ENCODE results near the gene PDK2.

DNA sequence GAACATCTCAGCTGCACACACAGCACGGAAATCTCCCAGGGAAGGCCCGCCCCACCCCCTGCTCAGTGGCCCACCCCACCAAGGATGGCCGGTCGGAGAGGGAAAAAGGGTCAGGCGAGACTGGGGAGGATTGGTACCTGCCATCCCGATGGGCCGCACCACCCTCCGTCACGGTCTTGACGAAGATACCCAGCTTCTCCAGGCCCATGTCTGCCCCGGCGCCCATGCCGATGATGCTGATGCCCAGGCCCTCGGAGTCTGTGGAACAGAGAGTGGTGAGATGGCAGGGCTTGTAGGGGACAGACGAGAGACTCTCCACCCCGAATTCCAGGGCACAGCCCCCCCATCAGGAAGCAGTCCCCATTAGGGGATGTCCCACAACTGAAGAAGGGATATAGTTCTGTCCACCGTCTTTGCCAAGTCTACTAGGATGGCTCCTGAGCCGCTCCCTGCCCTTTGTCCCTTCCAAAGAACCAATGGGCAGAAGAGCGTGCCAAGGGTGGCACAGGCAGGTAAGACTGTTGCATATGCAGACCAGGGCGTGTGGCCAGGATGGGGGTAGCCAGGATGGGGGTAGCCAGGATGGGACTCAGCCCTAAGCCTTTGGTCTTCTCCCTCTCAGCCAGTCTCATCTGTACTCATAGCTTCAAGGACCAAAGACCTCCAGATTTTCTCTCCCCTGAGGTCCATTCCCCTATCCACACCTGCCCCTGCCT lies 48.5 kb downstream of the PDK2 start:
- TF ChIP-seq EZH2 (IDR thresholded peaks at IDR 0.05; ENCODE audit: low read depth, unreplicated experiment) (no peak), ZNF331 (CRISPR knock-in tag; IDR thresholded peaks at IDR 0.05; ENCODE audit: low read depth) (no peak), STAT1 (IDR thresholded peaks at IDR 0.05; ENCODE audit: unreplicated experiment) (no peak), CREB1 (CRISPR knock-in tag; IDR thresholded peaks at IDR 0.05; ENCODE audit: low read depth) (no peak), POLR2AphosphoS5 (IDR thresholded peaks at IDR 0.05; ENCODE audit: low read depth) (no peak), EZH2phosphoT487 (IDR thresholded peaks at IDR 0.05; ENCODE audit: unreplicated experiment) (no peak), JUNB (IDR thresholded peaks at IDR 0.05; ENCODE audit: unreplicated experiment) (no peak), ZNF114 (CRISPR knock-in tag; IDR thresholded peaks at IDR 0.05) (no peak)
- TF ChIP-seq, protein P1, sequence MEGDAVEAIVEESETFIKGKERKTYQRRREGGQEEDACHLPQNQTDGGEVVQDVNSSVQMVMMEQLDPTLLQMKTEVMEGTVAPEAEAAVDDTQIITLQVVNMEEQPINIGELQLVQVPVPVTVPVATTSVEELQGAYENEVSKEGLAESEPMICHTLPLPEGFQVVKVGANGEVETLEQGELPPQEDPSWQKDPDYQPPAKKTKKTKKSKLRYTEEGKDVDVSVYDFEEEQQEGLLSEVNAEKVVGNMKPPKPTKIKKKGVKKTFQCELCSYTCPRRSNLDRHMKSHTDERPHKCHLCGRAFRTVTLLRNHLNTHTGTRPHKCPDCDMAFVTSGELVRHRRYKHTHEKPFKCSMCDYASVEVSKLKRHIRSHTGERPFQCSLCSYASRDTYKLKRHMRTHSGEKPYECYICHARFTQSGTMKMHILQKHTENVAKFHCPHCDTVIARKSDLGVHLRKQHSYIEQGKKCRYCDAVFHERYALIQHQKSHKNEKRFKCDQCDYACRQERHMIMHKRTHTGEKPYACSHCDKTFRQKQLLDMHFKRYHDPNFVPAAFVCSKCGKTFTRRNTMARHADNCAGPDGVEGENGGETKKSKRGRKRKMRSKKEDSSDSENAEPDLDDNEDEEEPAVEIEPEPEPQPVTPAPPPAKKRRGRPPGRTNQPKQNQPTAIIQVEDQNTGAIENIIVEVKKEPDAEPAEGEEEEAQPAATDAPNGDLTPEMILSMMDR (conservative IDR thresholded peaks at IDR 0.05; ENCODE audit: low read depth in 2 of 2), result no peak
- TF ChIP-seq, protein P2, sequence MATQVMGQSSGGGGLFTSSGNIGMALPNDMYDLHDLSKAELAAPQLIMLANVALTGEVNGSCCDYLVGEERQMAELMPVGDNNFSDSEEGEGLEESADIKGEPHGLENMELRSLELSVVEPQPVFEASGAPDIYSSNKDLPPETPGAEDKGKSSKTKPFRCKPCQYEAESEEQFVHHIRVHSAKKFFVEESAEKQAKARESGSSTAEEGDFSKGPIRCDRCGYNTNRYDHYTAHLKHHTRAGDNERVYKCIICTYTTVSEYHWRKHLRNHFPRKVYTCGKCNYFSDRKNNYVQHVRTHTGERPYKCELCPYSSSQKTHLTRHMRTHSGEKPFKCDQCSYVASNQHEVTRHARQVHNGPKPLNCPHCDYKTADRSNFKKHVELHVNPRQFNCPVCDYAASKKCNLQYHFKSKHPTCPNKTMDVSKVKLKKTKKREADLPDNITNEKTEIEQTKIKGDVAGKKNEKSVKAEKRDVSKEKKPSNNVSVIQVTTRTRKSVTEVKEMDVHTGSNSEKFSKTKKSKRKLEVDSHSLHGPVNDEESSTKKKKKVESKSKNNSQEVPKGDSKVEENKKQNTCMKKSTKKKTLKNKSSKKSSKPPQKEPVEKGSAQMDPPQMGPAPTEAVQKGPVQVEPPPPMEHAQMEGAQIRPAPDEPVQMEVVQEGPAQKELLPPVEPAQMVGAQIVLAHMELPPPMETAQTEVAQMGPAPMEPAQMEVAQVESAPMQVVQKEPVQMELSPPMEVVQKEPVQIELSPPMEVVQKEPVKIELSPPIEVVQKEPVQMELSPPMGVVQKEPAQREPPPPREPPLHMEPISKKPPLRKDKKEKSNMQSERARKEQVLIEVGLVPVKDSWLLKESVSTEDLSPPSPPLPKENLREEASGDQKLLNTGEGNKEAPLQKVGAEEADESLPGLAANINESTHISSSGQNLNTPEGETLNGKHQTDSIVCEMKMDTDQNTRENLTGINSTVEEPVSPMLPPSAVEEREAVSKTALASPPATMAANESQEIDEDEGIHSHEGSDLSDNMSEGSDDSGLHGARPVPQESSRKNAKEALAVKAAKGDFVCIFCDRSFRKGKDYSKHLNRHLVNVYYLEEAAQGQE (IDR thresholded peaks at IDR 0.05; ENCODE audit: unreplicated experiment), result no peak
- TF ChIP-seq, protein P3, sequence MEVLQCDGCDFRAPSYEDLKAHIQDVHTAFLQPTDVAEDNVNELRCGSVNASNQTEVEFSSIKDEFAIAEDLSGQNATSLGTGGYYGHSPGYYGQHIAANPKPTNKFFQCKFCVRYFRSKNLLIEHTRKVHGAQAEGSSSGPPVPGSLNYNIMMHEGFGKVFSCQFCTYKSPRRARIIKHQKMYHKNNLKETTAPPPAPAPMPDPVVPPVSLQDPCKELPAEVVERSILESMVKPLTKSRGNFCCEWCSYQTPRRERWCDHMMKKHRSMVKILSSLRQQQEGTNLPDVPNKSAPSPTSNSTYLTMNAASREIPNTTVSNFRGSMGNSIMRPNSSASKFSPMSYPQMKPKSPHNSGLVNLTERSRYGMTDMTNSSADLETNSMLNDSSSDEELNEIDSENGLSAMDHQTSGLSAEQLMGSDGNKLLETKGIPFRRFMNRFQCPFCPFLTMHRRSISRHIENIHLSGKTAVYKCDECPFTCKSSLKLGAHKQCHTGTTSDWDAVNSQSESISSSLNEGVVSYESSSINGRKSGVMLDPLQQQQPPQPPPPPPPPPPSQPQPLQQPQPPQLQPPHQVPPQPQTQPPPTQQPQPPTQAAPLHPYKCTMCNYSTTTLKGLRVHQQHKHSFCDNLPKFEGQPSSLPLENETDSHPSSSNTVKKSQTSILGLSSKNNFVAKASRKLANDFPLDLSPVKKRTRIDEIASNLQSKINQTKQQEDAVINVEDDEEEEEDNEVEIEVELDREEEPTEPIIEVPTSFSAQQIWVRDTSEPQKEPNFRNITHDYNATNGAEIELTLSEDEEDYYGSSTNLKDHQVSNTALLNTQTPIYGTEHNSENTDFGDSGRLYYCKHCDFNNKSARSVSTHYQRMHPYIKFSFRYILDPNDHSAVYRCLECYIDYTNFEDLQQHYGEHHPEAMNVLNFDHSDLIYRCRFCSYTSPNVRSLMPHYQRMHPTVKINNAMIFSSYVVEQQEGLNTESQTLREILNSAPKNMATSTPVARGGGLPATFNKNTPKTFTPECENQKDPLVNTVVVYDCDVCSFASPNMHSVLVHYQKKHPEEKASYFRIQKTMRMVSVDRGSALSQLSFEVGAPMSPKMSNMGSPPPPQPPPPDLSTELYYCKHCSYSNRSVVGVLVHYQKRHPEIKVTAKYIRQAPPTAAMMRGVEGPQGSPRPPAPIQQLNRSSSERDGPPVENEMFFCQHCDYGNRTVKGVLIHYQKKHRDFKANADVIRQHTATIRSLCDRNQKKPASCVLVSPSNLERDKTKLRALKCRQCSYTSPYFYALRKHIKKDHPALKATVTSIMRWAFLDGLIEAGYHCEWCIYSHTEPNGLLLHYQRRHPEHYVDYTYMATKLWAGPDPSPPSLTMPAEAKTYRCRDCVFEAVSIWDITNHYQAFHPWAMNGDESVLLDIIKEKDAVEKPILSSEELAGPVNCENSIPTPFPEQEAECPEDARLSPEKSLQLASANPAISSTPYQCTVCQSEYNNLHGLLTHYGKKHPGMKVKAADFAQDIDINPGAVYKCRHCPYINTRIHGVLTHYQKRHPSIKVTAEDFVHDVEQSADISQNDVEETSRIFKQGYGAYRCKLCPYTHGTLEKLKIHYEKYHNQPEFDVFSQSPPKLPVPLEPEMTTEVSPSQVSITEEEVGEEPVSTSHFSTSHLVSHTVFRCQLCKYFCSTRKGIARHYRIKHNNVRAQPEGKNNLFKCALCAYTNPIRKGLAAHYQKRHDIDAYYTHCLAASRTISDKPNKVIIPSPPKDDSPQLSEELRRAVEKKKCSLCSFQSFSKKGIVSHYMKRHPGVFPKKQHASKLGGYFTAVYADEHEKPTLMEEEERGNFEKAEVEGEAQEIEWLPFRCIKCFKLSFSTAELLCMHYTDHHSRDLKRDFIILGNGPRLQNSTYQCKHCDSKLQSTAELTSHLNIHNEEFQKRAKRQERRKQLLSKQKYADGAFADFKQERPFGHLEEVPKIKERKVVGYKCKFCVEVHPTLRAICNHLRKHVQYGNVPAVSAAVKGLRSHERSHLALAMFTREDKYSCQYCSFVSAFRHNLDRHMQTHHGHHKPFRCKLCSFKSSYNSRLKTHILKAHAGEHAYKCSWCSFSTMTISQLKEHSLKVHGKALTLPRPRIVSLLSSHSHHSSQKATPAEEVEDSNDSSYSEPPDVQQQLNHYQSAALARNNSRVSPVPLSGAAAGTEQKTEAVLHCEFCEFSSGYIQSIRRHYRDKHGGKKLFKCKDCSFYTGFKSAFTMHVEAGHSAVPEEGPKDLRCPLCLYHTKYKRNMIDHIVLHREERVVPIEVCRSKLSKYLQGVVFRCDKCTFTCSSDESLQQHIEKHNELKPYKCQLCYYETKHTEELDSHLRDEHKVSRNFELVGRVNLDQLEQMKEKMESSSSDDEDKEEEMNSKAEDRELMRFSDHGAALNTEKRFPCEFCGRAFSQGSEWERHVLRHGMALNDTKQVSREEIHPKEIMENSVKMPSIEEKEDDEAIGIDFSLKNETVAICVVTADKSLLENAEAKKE (CRISPR knock-in tag; IDR thresholded peaks at IDR 0.05), result no peak
- TF ChIP-seq, protein P4, sequence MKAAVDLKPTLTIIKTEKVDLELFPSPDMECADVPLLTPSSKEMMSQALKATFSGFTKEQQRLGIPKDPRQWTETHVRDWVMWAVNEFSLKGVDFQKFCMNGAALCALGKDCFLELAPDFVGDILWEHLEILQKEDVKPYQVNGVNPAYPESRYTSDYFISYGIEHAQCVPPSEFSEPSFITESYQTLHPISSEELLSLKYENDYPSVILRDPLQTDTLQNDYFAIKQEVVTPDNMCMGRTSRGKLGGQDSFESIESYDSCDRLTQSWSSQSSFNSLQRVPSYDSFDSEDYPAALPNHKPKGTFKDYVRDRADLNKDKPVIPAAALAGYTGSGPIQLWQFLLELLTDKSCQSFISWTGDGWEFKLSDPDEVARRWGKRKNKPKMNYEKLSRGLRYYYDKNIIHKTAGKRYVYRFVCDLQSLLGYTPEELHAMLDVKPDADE (IDR thresholded peaks at IDR 0.05), result no peak
